Panc1 (cell line): ENCODE measurements around the gene ARHGAP33. TPM values are rescaled to one million over a fixed set of nuclear protein-coding genes. Genes with fewer than 3 reads are reported as not detected.

Source experiments
- ATAC-seq: fragments of 200-7000 bp; cut with Tn5 transposase; 2 replicates; pipeline ENCODE4 v1.9.1; 2020; ENCODE audit warnings: mild to moderate bottlenecking, moderate library complexity
- BruUV-seq: library from RNA; stranded (reverse); fragments of 400-500 nt; replicated peaks from 2 replicates; lab custom pipeline; 2021; lab: Mats Ljungman, UMichigan
- CTCF ChIA-PET: fragments of 300-600 bp; sonication (Branson Sonifier 250); formaldehyde crosslinking; loops from one replicate; lab custom pipeline; 2022; ENCODE audit warnings: antibody characterized with exemption; lab: Charles Lee
- POLR2A ChIA-PET: fragments of 300-600 bp; sonication (Branson Sonifier 250); formaldehyde crosslinking; loops from one replicate; lab custom pipeline; 2022; ENCODE audit warnings: antibody characterized with exemption; lab: Charles Lee
- DNase-seq: peaks from one replicate; pipeline ENCODE4 v3.0.0-alpha.2; 2010; ENCODE audit warnings: low read depth, low spot score
- H3K27ac ChIP-seq: 2 replicates; pipeline ENCODE4 v1.5.1; 2011; ENCODE audit warnings: mild to moderate bottlenecking, low read length, inconsistent platforms
- H3K27me3 ChIP-seq: fragments of 200-500 bp; sonication (Bioruptor generic); 2 replicates; pipeline ENCODE4 v1.6.0; 2014; ENCODE audit warnings: low read length, inconsistent platforms; ENCODE audit not compliant: control insufficient read depth, insufficient read depth
- H3K36me3 ChIP-seq: fragments of 200-500 bp; sonication (Bioruptor generic); 2 replicates; pipeline ENCODE4 v1.5.1; 2014; ENCODE audit warnings: inconsistent platforms, mild to moderate bottlenecking, low read length, moderate library complexity; ENCODE audit not compliant: control insufficient read depth, insufficient read depth
- H3K4me1 ChIP-seq: 2 replicates; pipeline ENCODE4 v1.5.1; 2011; ENCODE audit warnings: inconsistent platforms, mild to moderate bottlenecking, low read length, moderate library complexity; ENCODE audit not compliant: control insufficient read depth, insufficient read depth
- H3K4me3 ChIP-seq, 2 experiments: 2 replicates each; pipeline ENCODE4 v1.5.1; 2011 to 2012; ENCODE audit warnings: low read depth in 2 of 2, low read length in 2 of 2, mild to moderate bottlenecking in 2 of 2, inconsistent platforms in 1 of 2, moderate library complexity in 1 of 2
- H3K9me3 ChIP-seq: fragments of 200-500 bp; sonication (Bioruptor generic); 2 replicates; pipeline ENCODE4 v1.5.1; 2014; ENCODE audit warnings: low read depth, mild to moderate bottlenecking, inconsistent platforms, low read length, moderate library complexity; ENCODE audit not compliant: control insufficient read depth, insufficient read depth
- POLR2AphosphoS5 ChIP-seq: IDR thresholded peaks from 2 replicates; pipeline ENCODE4 v1.6.1; 2012; ENCODE audit warnings: mild to moderate bottlenecking, low read depth, low read length, moderate library complexity
- SIN3A ChIP-seq: IDR thresholded peaks from 2 replicates; pipeline ENCODE4 v1.6.1; 2012; ENCODE audit warnings: low read depth, mild to moderate bottlenecking, low read length, moderate library complexity, borderline replicate concordance; ENCODE audit not compliant: insufficient read depth
- TCF7L2 ChIP-seq: IDR thresholded peaks from 2 replicates; pipeline ENCODE4 v1.6.1; 2011; ENCODE audit warnings: mild to moderate bottlenecking, low read depth, low read length, inconsistent platforms
- in situ Hi-C: cut with HindIII; loops from 2 replicates; pipeline ENCODE4 v1.10.0; 2016; ENCODE audit warnings: low sequenced_read_pairs, low pct_unique_long_range_greater_than_20kb
- intact Hi-C: fragments of 100-400 bp; cut with micrococcal nuclease; formaldehyde crosslinking; loops from one replicate; pipeline ENCODE4 v1.10.0; 2022; ENCODE audit not compliant: unreplicated experiment
- total RNA-seq: library from RNA; stranded (reverse); gene quantifications from one replicate; pipeline ENCODE4 v1.2.1, GENCODE V29; 2021; ENCODE audit not compliant: unreplicated experiment
- TF ChIP-seq, protein P1 (sequence below): fragments of 450-650 bp; IDR thresholded peaks from 2 replicates; pipeline ENCODE4 v1.5.1; 2017; ENCODE audit warnings: mild to moderate bottlenecking
- TF ChIP-seq, protein P2 (sequence below), 2 experiments: IDR thresholded peaks; 2 replicates each; pipeline ENCODE4 v1.6.1; 2011 to 2012; ENCODE audit warnings: low read depth in 2 of 2, control low read depth in 1 of 2, low read length in 1 of 2, mild to moderate bottlenecking in 1 of 2, moderate library complexity in 1 of 2; ENCODE audit not compliant: insufficient read depth in 1 of 2

Gene ARHGAP33
- total RNA-seq, 1 experiment from 2014 or later = 35.8 TPM

DNA sequence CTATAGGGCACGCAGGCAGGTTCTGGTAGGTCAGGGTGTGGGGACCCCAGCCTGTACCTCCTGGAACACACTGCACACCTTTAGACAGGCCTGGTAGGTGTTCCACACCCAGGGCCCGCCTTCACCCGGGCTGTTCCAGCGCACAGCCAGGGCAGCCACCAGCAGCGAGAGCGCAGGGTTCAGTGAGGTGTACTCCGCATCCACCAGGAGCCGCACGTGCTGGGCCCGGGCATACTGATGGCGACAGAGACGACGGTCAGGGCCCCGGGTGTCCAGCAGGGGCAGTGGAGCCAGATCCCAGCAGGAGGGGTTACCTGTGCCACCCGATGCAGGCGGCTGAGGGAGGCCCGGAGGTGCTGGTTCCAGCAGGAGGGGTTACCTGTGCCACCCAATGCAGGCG, 31.2 kb downstream of the ARHGAP33 start:
- TF ChIP-seq, protein P1, sequence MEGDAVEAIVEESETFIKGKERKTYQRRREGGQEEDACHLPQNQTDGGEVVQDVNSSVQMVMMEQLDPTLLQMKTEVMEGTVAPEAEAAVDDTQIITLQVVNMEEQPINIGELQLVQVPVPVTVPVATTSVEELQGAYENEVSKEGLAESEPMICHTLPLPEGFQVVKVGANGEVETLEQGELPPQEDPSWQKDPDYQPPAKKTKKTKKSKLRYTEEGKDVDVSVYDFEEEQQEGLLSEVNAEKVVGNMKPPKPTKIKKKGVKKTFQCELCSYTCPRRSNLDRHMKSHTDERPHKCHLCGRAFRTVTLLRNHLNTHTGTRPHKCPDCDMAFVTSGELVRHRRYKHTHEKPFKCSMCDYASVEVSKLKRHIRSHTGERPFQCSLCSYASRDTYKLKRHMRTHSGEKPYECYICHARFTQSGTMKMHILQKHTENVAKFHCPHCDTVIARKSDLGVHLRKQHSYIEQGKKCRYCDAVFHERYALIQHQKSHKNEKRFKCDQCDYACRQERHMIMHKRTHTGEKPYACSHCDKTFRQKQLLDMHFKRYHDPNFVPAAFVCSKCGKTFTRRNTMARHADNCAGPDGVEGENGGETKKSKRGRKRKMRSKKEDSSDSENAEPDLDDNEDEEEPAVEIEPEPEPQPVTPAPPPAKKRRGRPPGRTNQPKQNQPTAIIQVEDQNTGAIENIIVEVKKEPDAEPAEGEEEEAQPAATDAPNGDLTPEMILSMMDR = no peak
- no peak for TF ChIP-seq SIN3A
- no peak for TF ChIP-seq TCF7L2
- no peak for TF ChIP-seq POLR2AphosphoS5
- TF ChIP-seq, protein P2, sequence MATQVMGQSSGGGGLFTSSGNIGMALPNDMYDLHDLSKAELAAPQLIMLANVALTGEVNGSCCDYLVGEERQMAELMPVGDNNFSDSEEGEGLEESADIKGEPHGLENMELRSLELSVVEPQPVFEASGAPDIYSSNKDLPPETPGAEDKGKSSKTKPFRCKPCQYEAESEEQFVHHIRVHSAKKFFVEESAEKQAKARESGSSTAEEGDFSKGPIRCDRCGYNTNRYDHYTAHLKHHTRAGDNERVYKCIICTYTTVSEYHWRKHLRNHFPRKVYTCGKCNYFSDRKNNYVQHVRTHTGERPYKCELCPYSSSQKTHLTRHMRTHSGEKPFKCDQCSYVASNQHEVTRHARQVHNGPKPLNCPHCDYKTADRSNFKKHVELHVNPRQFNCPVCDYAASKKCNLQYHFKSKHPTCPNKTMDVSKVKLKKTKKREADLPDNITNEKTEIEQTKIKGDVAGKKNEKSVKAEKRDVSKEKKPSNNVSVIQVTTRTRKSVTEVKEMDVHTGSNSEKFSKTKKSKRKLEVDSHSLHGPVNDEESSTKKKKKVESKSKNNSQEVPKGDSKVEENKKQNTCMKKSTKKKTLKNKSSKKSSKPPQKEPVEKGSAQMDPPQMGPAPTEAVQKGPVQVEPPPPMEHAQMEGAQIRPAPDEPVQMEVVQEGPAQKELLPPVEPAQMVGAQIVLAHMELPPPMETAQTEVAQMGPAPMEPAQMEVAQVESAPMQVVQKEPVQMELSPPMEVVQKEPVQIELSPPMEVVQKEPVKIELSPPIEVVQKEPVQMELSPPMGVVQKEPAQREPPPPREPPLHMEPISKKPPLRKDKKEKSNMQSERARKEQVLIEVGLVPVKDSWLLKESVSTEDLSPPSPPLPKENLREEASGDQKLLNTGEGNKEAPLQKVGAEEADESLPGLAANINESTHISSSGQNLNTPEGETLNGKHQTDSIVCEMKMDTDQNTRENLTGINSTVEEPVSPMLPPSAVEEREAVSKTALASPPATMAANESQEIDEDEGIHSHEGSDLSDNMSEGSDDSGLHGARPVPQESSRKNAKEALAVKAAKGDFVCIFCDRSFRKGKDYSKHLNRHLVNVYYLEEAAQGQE (IDR thresholded peaks at IDR 0.05; ENCODE audit: insufficient read depth in 1 of 2, low read depth in 2 of 2, low read length in 1 of 2) = no peak
- H3K36me3 ChIP-seq = no peaks in the 10 kb centered on the region
- ATAC-seq = peak; percentile 59; the same call in 1 of the 2 replicates
- intact Hi-C loops (no loop called here), in situ Hi-C loops (no loop called here)
- H3K4me3 ChIP-seq = no peak overlapping the region
- H3K27me3 ChIP-seq = no peaks in the 10 kb centered on the region
- no peaks in the 10 kb centered on the region for H3K4me1 ChIP-seq
- ChIA-PET CTCF (no interaction called here), POLR2A (no interaction called here)
- H3K9me3 ChIP-seq = no peaks in the 10 kb centered on the region
- no peak for DNase-seq
- H3K27ac ChIP-seq = no peak overlapping the region
- no TSS peak for BruUV-seq

DNA sequence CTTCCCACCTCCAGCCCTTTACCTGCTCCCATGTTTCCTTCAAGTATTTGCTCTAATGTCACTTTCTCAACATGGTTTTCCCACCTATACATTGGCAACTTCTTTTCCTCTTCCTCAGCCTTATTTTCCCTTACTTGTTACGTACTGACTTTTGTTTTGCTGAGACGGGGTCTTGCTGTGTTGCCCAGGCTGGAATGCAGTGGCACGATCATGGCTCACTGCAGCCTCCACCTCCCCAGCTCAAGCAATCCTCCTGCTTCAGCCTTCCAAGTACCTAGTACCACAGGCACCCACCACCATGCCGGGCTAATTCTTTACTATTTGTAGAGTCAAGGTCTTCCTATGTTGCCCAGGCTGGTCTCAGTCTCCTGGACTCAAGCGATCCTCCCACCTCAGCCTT, 32.3 kb downstream of the ARHGAP33 start:
- H3K27me3 ChIP-seq = no peaks in the 10 kb centered on the region
- no peak overlapping the region for H3K4me3 ChIP-seq
- TF ChIP-seq, protein P2 (IDR thresholded peaks at IDR 0.05; ENCODE audit: insufficient read depth in 1 of 2, low read depth in 2 of 2, low read length in 1 of 2) = no peak
- no peak for DNase-seq
- intact Hi-C loops = no loop called here
- ChIA-PET CTCF (no interaction called here), POLR2A (no interaction called here)
- no peaks in the 10 kb centered on the region for H3K36me3 ChIP-seq
- no peaks in the 10 kb centered on the region for H3K4me1 ChIP-seq
- no peak overlapping the region for H3K27ac ChIP-seq
- no peak for ATAC-seq
- no TSS peak for BruUV-seq
- in situ Hi-C loops = no loop called here
- H3K9me3 ChIP-seq = no peaks in the 10 kb centered on the region
